Stimulated activated CD8-positive, alpha-beta memory T cell treated with anti-CD3 and anti-CD28 coated beads, Interleukin-7, amount 100 ng/mL, for 4 hours (primary cell): ENCODE data around the gene TCOF1.

Source experiments
- DNase-seq, 2 donors: peaks; one replicate each; pipeline ENCODE4 v3.0.0-alpha.2; 2020; ENCODE audit warnings: low read depth in 2 of 2

The TCOF1 gene

GRCh38 chr5:150322202-150322601 lies 35.3 kb upstream of the TCOF1 start:
- no peak for DNase-seq

GRCh38 chr5:150323092-150323491 lies 34.4 kb upstream of the TCOF1 start:
- no peak for DNase-seq

DNA sequence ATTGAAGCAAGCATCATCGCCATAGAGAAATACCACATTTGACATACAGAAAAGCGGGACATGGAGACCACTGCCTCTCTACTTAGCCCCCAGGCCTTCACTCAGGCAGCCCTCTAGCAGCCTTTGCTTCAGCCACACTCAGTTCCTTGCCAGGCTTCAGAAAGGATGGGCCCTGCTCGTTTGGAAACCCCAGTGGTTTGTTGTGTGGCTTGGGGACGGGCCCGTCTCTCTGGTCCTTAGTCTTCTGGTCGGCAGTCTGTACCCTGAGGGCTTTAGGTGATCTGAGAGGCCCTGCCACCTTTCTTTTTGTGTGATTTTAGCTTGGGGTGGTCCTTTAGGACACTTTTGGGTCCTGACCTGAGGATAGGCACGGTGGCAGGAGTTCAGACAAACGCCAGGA lies 33.7 kb upstream of the TCOF1 start:
- DNase-seq, result no peak

GRCh38 chr5:150325426-150325825 lies 32.1 kb upstream of the TCOF1 start:
- DNase-seq, result no peak

- DNase-seq, result no peak
Observed at GRCh38 chr5:150326707-150327106, 30.8 kb upstream of the TCOF1 start.

- DNase-seq, result no peak
Observed at GRCh38 chr5:150327139-150327538, 30.4 kb upstream of the TCOF1 start.

- no peak for DNase-seq
Observed at GRCh38 chr5:150328515-150328914, 29.0 kb upstream of the TCOF1 start.

GRCh38 chr5:150329038-150329437 lies 28.5 kb upstream of the TCOF1 start:
- DNase-seq, result no peak

DNA sequence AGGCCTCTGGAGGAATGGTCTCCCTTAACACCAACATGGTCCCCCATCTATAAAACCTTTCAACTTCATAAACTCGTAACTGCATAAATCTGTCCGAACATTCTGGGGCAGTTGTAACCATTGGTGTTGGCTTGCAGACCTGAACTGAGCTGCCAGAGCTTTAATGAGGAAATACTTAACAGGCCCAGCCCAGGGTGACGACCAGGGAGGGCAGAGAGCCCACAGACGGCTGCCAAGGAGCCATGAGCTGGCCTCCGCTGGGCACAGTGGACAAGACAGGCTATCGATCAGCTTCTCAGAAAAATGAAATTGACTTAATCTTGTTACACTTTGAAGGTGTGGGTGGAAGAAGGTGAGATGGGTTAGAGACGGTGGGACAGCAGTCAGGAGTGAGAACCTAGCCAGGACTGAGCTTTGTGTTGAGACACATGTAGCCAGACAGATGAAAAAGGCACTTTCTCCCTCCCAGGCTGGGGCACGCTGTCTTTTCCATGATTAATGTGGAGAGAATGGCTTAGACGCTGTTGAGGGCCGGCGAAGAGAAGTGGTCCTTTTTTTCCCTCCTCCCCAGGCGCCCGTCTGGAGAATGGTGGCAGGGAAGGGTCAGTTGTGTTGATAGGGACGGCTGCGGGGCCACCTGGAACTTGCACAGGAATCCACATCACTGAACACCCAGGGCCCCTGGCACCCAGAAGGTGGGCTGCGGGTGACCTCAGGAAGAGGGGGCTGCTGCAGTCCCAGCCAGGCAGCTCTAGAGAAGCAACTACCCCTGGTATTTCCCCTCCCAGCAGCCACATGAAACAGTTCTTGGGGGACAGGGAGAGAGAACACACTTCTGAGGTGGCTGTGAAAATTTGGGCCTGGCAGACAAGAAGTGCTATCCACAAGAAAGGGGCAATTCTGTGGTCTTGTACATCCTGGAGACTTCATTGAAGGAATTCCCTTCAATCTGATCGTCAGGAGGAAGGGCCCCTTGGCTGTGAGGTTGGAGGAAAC lies 27.3 kb upstream of the TCOF1 start:
- DNase-seq, result no peak

GRCh38 chr5:150333400-150333799 lies 24.1 kb upstream of the TCOF1 start:
- DNase-seq, result no peak

GRCh38 chr5:150335778-150336177 lies 21.7 kb upstream of the TCOF1 start:
- no peak for DNase-seq

DNA sequence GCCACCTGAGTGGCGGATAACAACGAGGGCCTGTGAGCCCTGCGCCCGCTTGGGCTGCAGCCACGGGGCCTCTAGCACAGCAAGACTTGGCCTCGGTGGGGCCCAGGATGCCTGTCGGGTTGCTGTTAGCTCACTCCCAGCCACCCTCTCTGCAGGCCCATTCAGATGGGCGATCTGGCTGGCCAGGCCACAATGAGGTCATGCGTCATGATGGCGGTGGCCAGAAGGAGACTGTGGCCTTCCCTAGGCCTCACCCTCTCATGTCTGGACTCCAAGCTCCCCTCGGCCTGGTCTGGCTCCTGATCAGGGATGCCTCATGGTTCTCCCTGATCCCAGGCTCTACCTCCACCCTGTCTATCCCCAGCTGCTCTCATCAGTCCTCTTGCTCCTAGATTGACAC lies 19.0 kb upstream of the TCOF1 start:
- no peak for DNase-seq

DNA sequence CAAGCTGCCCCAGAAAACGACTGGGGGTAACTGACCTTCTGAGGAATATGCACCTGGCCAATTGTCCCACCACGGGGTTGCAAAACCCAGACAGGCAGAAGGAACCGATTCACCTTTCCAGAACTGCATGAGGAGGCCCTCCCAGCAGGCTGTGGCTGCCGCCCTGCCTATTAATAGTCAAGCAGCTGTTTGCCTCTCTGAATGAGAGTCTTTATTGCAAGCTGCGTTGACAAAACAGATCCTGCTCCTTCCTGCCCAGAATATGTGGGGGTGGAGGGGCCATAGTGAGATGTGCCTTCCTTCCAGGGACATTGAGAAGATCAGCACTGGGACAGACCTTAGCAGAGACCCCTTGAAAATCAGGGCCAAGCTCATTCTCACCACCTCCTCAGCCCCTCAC lies 18.3 kb upstream of the TCOF1 start:
- no peak for DNase-seq

GRCh38 chr5:150339841-150340240 lies 17.7 kb upstream of the TCOF1 start:
- no peak for DNase-seq

- no peak for DNase-seq
Observed at GRCh38 chr5:150340614-150341255, 16.8 kb upstream of the TCOF1 start.

DNA sequence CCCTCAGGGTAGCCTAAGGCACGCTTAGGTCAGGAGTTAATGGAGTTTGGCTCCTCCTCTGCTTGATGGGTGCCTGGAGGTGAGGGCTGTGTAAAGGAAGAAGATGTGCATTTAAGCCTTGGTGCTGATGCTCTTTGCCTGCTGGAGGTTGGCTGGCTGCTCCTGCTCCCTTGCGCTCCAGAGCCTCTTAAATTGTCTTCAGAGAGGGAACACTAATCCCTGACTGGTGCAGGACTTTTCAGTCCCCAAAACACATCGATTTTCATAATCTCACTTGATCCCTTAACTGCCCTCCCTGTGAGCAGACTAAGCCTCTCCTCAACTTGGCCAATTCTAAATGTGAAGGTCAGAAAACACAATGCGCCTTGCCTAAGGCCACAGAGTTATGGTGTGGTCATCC lies 16.2 kb upstream of the TCOF1 start:
- no peak for DNase-seq

- no peak for DNase-seq
Observed at GRCh38 chr5:150341989-150342388, 15.5 kb upstream of the TCOF1 start.

GRCh38 chr5:150342583-150342982 lies 14.9 kb upstream of the TCOF1 start:
- no peak for DNase-seq

DNA sequence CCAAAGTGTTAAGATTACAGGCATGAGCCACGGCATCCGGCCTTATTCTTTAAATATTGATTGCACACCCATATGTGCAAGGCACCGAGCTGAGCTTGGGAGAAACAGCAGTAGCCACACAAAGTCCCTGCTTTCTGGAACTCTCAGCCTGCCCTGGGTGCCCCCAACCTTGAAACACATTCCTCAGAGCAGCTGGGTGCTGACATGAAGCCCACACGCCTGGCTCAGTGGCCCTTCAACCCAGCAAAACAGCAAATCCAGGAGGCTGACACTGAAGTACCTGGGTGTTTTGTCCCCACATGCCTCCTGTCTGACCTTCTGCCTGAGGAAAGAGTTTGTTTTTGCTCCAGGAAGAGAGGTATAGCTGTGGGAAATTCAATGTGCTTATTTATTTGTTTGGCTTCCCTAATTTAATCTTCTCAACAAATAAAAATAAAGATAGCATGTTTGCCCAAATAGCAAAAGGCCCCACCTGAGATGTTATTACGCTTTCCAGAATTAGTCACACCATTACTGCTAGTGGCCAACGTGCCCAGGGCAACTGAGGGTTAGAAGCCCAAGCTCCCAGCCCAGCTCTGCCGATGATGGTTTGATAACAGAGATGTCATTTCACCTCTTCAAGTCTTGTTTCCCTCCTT lies 13.4 kb upstream of the TCOF1 start:
- no peak for DNase-seq

DNA sequence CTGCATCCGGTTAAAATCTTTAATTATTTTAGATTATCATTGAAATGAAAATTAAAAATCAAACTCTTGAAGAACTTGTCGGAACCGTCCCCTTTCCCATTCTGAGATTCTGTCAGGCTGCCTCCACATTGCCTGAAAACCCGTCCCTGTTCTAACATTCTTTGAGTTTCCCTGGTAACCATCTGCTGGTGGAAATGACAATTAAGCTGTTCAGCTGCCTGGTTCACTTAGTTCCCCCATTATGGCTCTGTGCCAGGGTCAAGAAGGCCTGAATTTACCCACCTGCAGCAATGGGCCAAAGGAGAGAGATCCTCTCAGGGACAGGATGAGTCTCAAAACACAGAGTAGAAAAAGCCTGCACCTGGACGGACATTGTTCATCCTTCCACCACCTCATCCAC lies 11.8 kb upstream of the TCOF1 start:
- DNase-seq, result no peak

DNA sequence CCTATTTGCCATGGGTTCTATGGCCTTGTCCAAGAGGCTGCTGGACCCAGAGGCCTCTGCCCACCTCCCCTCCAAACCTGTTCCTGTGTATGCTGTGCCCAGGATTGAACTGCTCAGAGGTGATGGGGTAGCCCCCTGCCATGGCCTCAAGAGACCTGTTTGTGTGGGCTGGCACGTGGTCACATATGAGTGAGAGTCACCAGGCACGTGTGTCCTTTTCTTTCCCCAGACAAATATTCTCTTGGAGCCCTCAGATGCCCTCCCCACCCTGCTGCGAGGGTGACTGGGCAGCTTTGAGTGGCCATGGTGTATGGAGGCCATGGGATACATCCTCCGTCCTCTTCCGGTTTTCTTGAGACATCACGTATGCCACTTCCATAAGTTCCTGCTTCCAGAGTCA lies 10.9 kb upstream of the TCOF1 start:
- no peak for DNase-seq

DNA sequence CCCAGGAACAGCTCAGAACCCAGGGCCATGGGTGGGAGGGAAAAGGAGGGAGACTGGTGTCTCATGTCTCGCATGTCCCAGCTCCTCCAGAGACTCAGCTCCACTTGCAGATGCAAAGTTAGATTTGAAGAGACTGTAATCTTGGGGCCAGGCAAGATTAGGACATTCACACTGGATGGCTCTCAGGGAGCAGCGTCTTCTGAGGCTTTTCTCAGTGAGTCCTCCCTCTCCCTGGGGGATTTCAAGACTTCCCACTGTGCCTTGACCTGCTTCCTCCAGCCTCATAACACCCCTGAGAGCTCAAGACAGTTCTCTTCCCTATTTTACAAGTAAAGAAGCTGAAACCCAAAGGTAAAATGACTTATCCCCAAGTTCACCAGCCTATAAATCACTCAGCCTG lies 10.5 kb upstream of the TCOF1 start:
- no peak for DNase-seq

DNA sequence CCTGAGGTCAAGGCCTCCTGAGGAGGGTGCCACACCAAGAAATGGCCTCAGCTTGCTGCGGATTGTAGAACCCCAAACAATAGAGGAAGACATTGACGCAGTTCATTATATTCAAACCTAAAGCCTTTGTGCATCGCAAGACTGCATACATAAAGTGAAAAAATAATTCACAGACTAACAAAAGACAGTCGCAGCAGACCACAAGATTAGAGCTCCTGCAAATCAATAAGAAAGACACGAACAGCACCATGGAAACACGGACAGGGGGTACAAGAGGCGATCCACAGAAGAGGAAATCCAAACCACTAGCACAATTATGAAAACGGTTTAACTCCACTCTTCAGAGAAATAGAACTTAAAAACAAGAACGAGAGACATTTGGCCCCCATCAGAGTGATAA lies 10.0 kb upstream of the TCOF1 start:
- no peak for DNase-seq
